Effector CD8-positive, alpha-beta T cell (primary cell): Measurements from ENCODE around the gene HTR6.
A peak's percentile ranks its signal among the peaks of the same experiment; 100 is the strongest.

ENCODE experiments used
- DNase-seq: peaks from one replicate; lab custom pipeline; 2025; lab: John Stamatoyannopoulos, UW

HTR6 gene

GRCh38 chr1:19688041-19688842 is 23.6 kb downstream of the HTR6 start:
- DNase-seq, result no peak

- DNase-seq, result no peak
Observed at GRCh38 chr1:19689085-19689757, 24.5 kb downstream of the HTR6 start.

- no peak for DNase-seq
Observed at GRCh38 chr1:19689856-19690255, 25.2 kb downstream of the HTR6 start.

- no peak for DNase-seq
Observed at GRCh38 chr1:19690342-19690741, 25.7 kb downstream of the HTR6 start.

GRCh38 chr1:19694298-19694697 is 29.6 kb downstream of the HTR6 start:
- DNase-seq, result no peak

GRCh38 chr1:19695772-19696171 is 31.1 kb downstream of the HTR6 start:
- DNase-seq, result no peak

- no peak for DNase-seq
Observed at GRCh38 chr1:19696820-19697219, 32.1 kb downstream of the HTR6 start.

GRCh38 chr1:19698181-19698580 is 33.5 kb downstream of the HTR6 start:
- DNase-seq, result no peak

GRCh38 chr1:19700079-19700777 is 35.6 kb downstream of the HTR6 start:
- no peak for DNase-seq

- DNase-seq, result no peak
Observed at GRCh38 chr1:19703280-19703679, 38.6 kb downstream of the HTR6 start.

GRCh38 chr1:19704247-19705113 is 39.8 kb downstream of the HTR6 start:
- DNase-seq, result peak; percentile 21

GRCh38 chr1:19705464-19705863 is 40.8 kb downstream of the HTR6 start:
- no peak for DNase-seq

GRCh38 chr1:19706136-19706535 is 41.5 kb downstream of the HTR6 start:
- no peak for DNase-seq

GRCh38 chr1:19708567-19709110 is 44.0 kb downstream of the HTR6 start:
- DNase-seq, result no peak

- no peak for DNase-seq
Observed at GRCh38 chr1:19709260-19709793, 44.7 kb downstream of the HTR6 start.

- no peak for DNase-seq
Observed at GRCh38 chr1:19710825-19711611, 46.3 kb downstream of the HTR6 start.

- no peak for DNase-seq
Observed at GRCh38 chr1:19712928-19713327, 48.3 kb downstream of the HTR6 start.

- peak; percentile 60 for DNase-seq
Observed at GRCh38 chr1:19715334-19716203, 50.9 kb downstream of the HTR6 start.

- no peak for DNase-seq
Observed at GRCh38 chr1:19717467-19717866, 52.8 kb downstream of the HTR6 start.
